Panc1 (cell line): ENCODE data around the gene ZNF135. TPM values are rescaled to one million over a fixed set of nuclear protein-coding genes. Genes with fewer than 3 reads are reported as not detected.

Experiments used
- ATAC-seq: fragments of 200-7000 bp; cut with Tn5 transposase; 2 replicates; pipeline ENCODE4 v1.9.1; 2020; ENCODE audit warnings: mild to moderate bottlenecking, moderate library complexity
- BruUV-seq: library from RNA; stranded (reverse); fragments of 400-500 nt; replicated peaks from 2 replicates; lab custom pipeline; 2021; lab: Mats Ljungman, UMichigan
- CTCF ChIA-PET: fragments of 300-600 bp; sonication (Branson Sonifier 250); formaldehyde crosslinking; loops from one replicate; lab custom pipeline; 2022; ENCODE audit warnings: antibody characterized with exemption; lab: Charles Lee
- POLR2A ChIA-PET: fragments of 300-600 bp; sonication (Branson Sonifier 250); formaldehyde crosslinking; loops from one replicate; lab custom pipeline; 2022; ENCODE audit warnings: antibody characterized with exemption; lab: Charles Lee
- DNase-seq: peaks from one replicate; pipeline ENCODE4 v3.0.0-alpha.2; 2010; ENCODE audit warnings: low read depth, low spot score
- H3K27ac ChIP-seq: 2 replicates; pipeline ENCODE4 v1.5.1; 2011; ENCODE audit warnings: mild to moderate bottlenecking, low read length, inconsistent platforms
- H3K27me3 ChIP-seq: fragments of 200-500 bp; sonication (Bioruptor generic); 2 replicates; pipeline ENCODE4 v1.6.0; 2014; ENCODE audit warnings: low read length, inconsistent platforms; ENCODE audit not compliant: control insufficient read depth, insufficient read depth
- H3K36me3 ChIP-seq: fragments of 200-500 bp; sonication (Bioruptor generic); 2 replicates; pipeline ENCODE4 v1.5.1; 2014; ENCODE audit warnings: inconsistent platforms, mild to moderate bottlenecking, low read length, moderate library complexity; ENCODE audit not compliant: control insufficient read depth, insufficient read depth
- H3K4me1 ChIP-seq: 2 replicates; pipeline ENCODE4 v1.5.1; 2011; ENCODE audit warnings: inconsistent platforms, mild to moderate bottlenecking, low read length, moderate library complexity; ENCODE audit not compliant: control insufficient read depth, insufficient read depth
- H3K4me3 ChIP-seq, 2 experiments: 2 replicates each; pipeline ENCODE4 v1.5.1; 2011 to 2012; ENCODE audit warnings: low read depth in 2 of 2, low read length in 2 of 2, mild to moderate bottlenecking in 2 of 2, inconsistent platforms in 1 of 2, moderate library complexity in 1 of 2
- H3K9me3 ChIP-seq: fragments of 200-500 bp; sonication (Bioruptor generic); 2 replicates; pipeline ENCODE4 v1.5.1; 2014; ENCODE audit warnings: low read depth, mild to moderate bottlenecking, inconsistent platforms, low read length, moderate library complexity; ENCODE audit not compliant: control insufficient read depth, insufficient read depth
- POLR2AphosphoS5 ChIP-seq: IDR thresholded peaks from 2 replicates; pipeline ENCODE4 v1.6.1; 2012; ENCODE audit warnings: mild to moderate bottlenecking, low read depth, low read length, moderate library complexity
- SIN3A ChIP-seq: IDR thresholded peaks from 2 replicates; pipeline ENCODE4 v1.6.1; 2012; ENCODE audit warnings: low read depth, mild to moderate bottlenecking, low read length, moderate library complexity, borderline replicate concordance; ENCODE audit not compliant: insufficient read depth
- TCF7L2 ChIP-seq: IDR thresholded peaks from 2 replicates; pipeline ENCODE4 v1.6.1; 2011; ENCODE audit warnings: mild to moderate bottlenecking, low read depth, low read length, inconsistent platforms
- in situ Hi-C: cut with HindIII; loops from 2 replicates; pipeline ENCODE4 v1.10.0; 2016; ENCODE audit warnings: low sequenced_read_pairs, low pct_unique_long_range_greater_than_20kb
- intact Hi-C: fragments of 100-400 bp; cut with micrococcal nuclease; formaldehyde crosslinking; loops from one replicate; pipeline ENCODE4 v1.10.0; 2022; ENCODE audit not compliant: unreplicated experiment
- total RNA-seq: library from RNA; stranded (reverse); gene quantifications from one replicate; pipeline ENCODE4 v1.2.1, GENCODE V29; 2021; ENCODE audit not compliant: unreplicated experiment
- TF ChIP-seq, protein P1 (sequence below): fragments of 450-650 bp; IDR thresholded peaks from 2 replicates; pipeline ENCODE4 v1.5.1; 2017; ENCODE audit warnings: mild to moderate bottlenecking
- TF ChIP-seq, protein P2 (sequence below), 2 experiments: IDR thresholded peaks; 2 replicates each; pipeline ENCODE4 v1.6.1; 2011 to 2012; ENCODE audit warnings: low read depth in 2 of 2, control low read depth in 1 of 2, low read length in 1 of 2, mild to moderate bottlenecking in 1 of 2, moderate library complexity in 1 of 2; ENCODE audit not compliant: insufficient read depth in 1 of 2

The ZNF135 gene
- total RNA-seq, 1 experiment from 2014 or later, result not detected

DNA sequence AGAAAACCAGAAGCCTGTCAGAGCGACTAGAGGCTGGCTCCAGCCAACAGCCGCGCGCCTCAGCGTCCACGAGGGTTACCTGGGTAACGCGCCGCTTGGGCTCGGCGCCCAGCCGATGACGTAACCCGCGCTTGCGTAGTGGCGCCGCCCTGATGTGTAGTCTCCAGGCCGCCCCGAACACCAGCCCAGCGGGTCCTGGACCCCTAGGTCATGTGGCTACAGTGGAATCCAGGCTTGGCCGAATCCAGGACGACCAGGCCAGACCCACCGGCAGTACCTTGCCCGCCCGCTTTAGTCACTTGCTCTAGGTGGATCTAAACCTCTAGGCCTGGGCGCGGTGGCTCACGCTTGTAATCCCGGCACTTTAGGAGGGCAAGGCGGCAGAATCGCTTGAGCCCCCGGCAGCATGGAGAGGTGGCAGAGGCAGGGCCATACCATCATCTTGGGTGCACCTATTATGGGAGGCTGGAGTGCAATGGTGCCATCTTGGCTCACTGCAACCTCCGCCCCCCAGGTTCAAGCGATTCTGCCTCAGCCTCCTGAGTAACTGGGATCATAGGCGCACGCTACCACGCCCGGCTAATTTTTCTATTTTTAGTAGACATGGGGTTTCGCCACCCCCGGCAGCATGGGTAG, 49.3 kb upstream of the ZNF135 start:
- POLR2A ChIA-PET, result interaction anchor here (0.6 kb wide), 1 partner anchor 9 kb away, joined by 12 read pairs; no protein-coding TSS in a partner anchor
- no peak for DNase-seq
- in situ Hi-C loops (no loop called here), intact Hi-C loops (no loop called here)
- Histone ChIP-seq H3K4me3 (no peak overlapping the region), H3K36me3 (0 out of 2 replicates have a peak, but pooled peaks cover 3% of the 10 kb centered on the region), H3K4me1 (no peaks in the 10 kb centered on the region), H3K27me3 (no peaks in the 10 kb centered on the region), H3K27ac (no peak overlapping the region), H3K9me3 (peaks cover 24% of the 10 kb centered on the region; the same call in 1 of the 2 replicates)
- CTCF ChIA-PET, result no interaction called here
- TF ChIP-seq, protein P1, sequence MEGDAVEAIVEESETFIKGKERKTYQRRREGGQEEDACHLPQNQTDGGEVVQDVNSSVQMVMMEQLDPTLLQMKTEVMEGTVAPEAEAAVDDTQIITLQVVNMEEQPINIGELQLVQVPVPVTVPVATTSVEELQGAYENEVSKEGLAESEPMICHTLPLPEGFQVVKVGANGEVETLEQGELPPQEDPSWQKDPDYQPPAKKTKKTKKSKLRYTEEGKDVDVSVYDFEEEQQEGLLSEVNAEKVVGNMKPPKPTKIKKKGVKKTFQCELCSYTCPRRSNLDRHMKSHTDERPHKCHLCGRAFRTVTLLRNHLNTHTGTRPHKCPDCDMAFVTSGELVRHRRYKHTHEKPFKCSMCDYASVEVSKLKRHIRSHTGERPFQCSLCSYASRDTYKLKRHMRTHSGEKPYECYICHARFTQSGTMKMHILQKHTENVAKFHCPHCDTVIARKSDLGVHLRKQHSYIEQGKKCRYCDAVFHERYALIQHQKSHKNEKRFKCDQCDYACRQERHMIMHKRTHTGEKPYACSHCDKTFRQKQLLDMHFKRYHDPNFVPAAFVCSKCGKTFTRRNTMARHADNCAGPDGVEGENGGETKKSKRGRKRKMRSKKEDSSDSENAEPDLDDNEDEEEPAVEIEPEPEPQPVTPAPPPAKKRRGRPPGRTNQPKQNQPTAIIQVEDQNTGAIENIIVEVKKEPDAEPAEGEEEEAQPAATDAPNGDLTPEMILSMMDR, result no peak
- TF ChIP-seq TCF7L2, result no peak
- TF ChIP-seq SIN3A, result no peak
- TF ChIP-seq, protein P2, sequence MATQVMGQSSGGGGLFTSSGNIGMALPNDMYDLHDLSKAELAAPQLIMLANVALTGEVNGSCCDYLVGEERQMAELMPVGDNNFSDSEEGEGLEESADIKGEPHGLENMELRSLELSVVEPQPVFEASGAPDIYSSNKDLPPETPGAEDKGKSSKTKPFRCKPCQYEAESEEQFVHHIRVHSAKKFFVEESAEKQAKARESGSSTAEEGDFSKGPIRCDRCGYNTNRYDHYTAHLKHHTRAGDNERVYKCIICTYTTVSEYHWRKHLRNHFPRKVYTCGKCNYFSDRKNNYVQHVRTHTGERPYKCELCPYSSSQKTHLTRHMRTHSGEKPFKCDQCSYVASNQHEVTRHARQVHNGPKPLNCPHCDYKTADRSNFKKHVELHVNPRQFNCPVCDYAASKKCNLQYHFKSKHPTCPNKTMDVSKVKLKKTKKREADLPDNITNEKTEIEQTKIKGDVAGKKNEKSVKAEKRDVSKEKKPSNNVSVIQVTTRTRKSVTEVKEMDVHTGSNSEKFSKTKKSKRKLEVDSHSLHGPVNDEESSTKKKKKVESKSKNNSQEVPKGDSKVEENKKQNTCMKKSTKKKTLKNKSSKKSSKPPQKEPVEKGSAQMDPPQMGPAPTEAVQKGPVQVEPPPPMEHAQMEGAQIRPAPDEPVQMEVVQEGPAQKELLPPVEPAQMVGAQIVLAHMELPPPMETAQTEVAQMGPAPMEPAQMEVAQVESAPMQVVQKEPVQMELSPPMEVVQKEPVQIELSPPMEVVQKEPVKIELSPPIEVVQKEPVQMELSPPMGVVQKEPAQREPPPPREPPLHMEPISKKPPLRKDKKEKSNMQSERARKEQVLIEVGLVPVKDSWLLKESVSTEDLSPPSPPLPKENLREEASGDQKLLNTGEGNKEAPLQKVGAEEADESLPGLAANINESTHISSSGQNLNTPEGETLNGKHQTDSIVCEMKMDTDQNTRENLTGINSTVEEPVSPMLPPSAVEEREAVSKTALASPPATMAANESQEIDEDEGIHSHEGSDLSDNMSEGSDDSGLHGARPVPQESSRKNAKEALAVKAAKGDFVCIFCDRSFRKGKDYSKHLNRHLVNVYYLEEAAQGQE (IDR thresholded peaks at IDR 0.05; ENCODE audit: insufficient read depth in 1 of 2, low read depth in 2 of 2, low read length in 1 of 2), result no peak
- TF ChIP-seq POLR2AphosphoS5, result no peak
- no TSS peak for BruUV-seq
- ATAC-seq, result no peak

DNA sequence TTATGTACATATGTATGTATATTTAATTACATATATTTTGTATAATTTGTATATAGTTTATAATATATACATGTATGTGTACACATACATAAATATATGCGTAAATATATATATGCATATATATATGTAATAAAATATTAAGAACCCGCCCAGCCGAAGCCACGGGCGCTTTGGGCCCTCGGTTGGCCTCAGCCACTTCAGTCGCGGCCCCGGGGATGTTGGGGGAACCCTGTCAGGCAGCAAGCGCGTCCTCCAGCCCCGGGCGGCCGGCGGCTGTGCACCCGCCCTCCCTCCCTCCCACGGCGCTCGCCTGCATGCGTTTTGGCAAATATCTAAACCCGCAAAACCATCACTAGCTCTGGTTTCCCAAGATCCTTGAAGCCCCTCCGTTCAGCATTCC, 48.6 kb upstream of the ZNF135 start:
- ChIA-PET POLR2A (interaction anchor here (0.6 kb wide), 1 partner anchor 9 kb away, joined by 12 read pairs; no protein-coding TSS in a partner anchor), CTCF (no interaction called here)
- ATAC-seq (no peak), DNase-seq (no peak)
- TF ChIP-seq POLR2AphosphoS5 (no peak), SIN3A (no peak), TCF7L2 (no peak)
- TF ChIP-seq, protein P2 (IDR thresholded peaks at IDR 0.05; ENCODE audit: insufficient read depth in 1 of 2, low read depth in 2 of 2, low read length in 1 of 2), result no peak
- TF ChIP-seq, protein P1, result no peak
- no peak overlapping the region for H3K27ac ChIP-seq
- H3K27me3 ChIP-seq, result no peaks in the 10 kb centered on the region
- H3K4me3 ChIP-seq, result no peak overlapping the region
- peaks cover 18% of the 10 kb centered on the region; the same call in 1 of the 2 replicates for H3K9me3 ChIP-seq
- H3K36me3 ChIP-seq, result 0 out of 2 replicates have a peak, but pooled peaks cover 3% of the 10 kb centered on the region
- in situ Hi-C loops (no loop called here), intact Hi-C loops (no loop called here)
- H3K4me1 ChIP-seq, result no peaks in the 10 kb centered on the region
- no TSS peak for BruUV-seq
